HepG2 (cell line): ENCODE data around the gene DPP6. TPM values are rescaled to one million over a fixed set of nuclear protein-coding genes. Genes with fewer than 3 reads are reported as not detected.

ENCODE experiments used
- ATAC-seq: fragments of 200-7000 bp; cut with Tn5 transposase; 3 replicates; pipeline ENCODE4 v1.9.1; 2020; ENCODE audit warnings: mild to moderate bottlenecking, moderate library complexity
- BruUV-seq: library from RNA; stranded (reverse); fragments of 400-500 nt; replicated peaks from 2 replicates; lab custom pipeline; 2021; lab: Mats Ljungman, UMichigan
- CTCF ChIA-PET: fragments of 300-600 bp; formaldehyde crosslinking; extraction: SDS; loops from one replicate; lab custom pipeline; 2021; ENCODE audit warnings: low total read pairs, inconsistent platforms, low intra/inter-chr PET ratio; lab: Yijun Ruan, JAX
- POLR2A ChIA-PET: fragments of 350-600 bp; sonication (Branson Sonifier 250); formaldehyde crosslinking; loops from one replicate; lab custom pipeline; 2020; ENCODE audit warnings: antibody characterized with exemption, inconsistent platforms; lab: Yijun Ruan, JAX
- DNase-seq: peaks from one replicate; pipeline ENCODE4 v3.0.0-alpha.2; 2015; ENCODE audit warnings: low spot score
- FAIRE-seq: peaks from 3 replicates; lab custom pipeline; 2011; peaks lifted over from hg19 to GRCh38; lab: Jason Lieb, UNC
- H2AFZ ChIP-seq: one replicate; pipeline ENCODE4 v1.6.1; 2011; ENCODE audit warnings: low read length, inconsistent platforms
- H3K27ac ChIP-seq: fragments of 300-600 bp; 3 replicates; pipeline ENCODE4 v1.8.0; 2011; ENCODE audit warnings: mixed run types, mild to moderate bottlenecking, mixed read lengths, low read length, inconsistent platforms; ENCODE audit not compliant: insufficient read depth; ENCODE audit errors: extremely low read length
- H3K27me3 ChIP-seq, 2 experiments: fragments of 200-600 bp in 1 of 2; 2 replicates in 1 of 2; 3 replicates in 1 of 2; pipeline versions ENCODE4 v1.6.0 to v1.8.0; 2011; ENCODE audit warnings: low read length in 2 of 2, mild to moderate bottlenecking in 2 of 2, moderate library complexity in 2 of 2, inconsistent platforms in 1 of 2; ENCODE audit not compliant: insufficient read depth in 2 of 2, control insufficient read depth in 1 of 2
- H3K36me3 ChIP-seq, 2 experiments: fragments of 200-600 bp in 1 of 2; replicated peaks in 1 of 2; 2 replicates in 1 of 2; 3 replicates in 1 of 2; pipeline versions ENCODE4 v1.5.1 to v1.8.0; 2011; ENCODE audit warnings: low read length in 2 of 2, inconsistent platforms in 1 of 2; ENCODE audit not compliant: insufficient read depth in 2 of 2, control insufficient read depth in 1 of 2
- H3K4me1 ChIP-seq: 2 replicates; pipeline ENCODE4 v1.5.1; 2012; ENCODE audit warnings: low read length, inconsistent platforms; ENCODE audit not compliant: insufficient read depth
- H3K4me2 ChIP-seq: 2 replicates; pipeline ENCODE4 v1.6.0; 2011; ENCODE audit warnings: low read depth, low read length, inconsistent platforms
- H3K4me3 ChIP-seq, 3 experiments: fragments of 200-600 bp in 1 of 3; sonication (generic), shearing (Covaris generic) in 1 of 3; replicated peaks in 1 of 3; 2 replicates each; pipeline ENCODE4 v1.5.1; 2011 to 2016; ENCODE audit warnings: low read length in 3 of 3, inconsistent platforms in 2 of 3, low read depth in 2 of 3, mild to moderate bottlenecking in 2 of 3, control low read depth in 1 of 3, mixed read lengths in 1 of 3; ENCODE audit not compliant: insufficient read depth in 1 of 3
- H3K79me2 ChIP-seq: one replicate; pipeline ENCODE4 v1.6.1; 2011; ENCODE audit warnings: low read length, inconsistent platforms; ENCODE audit not compliant: insufficient read depth
- H3K9ac ChIP-seq: 2 replicates; pipeline ENCODE4 v1.6.0; 2011; ENCODE audit warnings: mild to moderate bottlenecking, low read depth, low read length, inconsistent platforms; ENCODE audit not compliant: insufficient read depth
- H3K9me3 ChIP-seq: 2 replicates; pipeline ENCODE4 v1.5.1; 2012; ENCODE audit warnings: mild to moderate bottlenecking, low read length
- H4K20me1 ChIP-seq: 2 replicates; pipeline ENCODE4 v1.6.0; 2011; ENCODE audit warnings: inconsistent platforms, mild to moderate bottlenecking, low read length, moderate library complexity; ENCODE audit not compliant: insufficient read depth
- HOXA9 ChIP-seq: sonication (generic); formaldehyde crosslinking; IDR thresholded peaks from 2 replicates; pipeline ENCODE4 v1.8.1; 2022; ENCODE audit warnings: missing genetic modification reagents, mild to moderate bottlenecking, moderate library complexity, borderline replicate concordance
- MEF2D ChIP-seq: sonication (generic); formaldehyde crosslinking; IDR thresholded peaks from 2 replicates; pipeline ENCODE4 v1.5.1; 2020; ENCODE audit warnings: mild to moderate bottlenecking, missing genetic modification reagents
- PAWR ChIP-seq: sonication (generic); formaldehyde crosslinking; IDR thresholded peaks from 2 replicates; pipeline ENCODE4 v1.4.0; 2020; ENCODE audit warnings: missing genetic modification reagents, mild to moderate bottlenecking, borderline replicate concordance
- RBM39 ChIP-seq: fragments of 200-400 bp; formaldehyde crosslinking; IDR thresholded peaks from one replicate; pipeline ENCODE4 v1.6.1; 2018; ENCODE audit warnings: antibody characterized with exemption, mild to moderate bottlenecking, low read depth, low read length; ENCODE audit not compliant: poor library complexity, severe bottlenecking
- TEAD2 ChIP-seq: sonication (generic); formaldehyde crosslinking; IDR thresholded peaks from 2 replicates; pipeline ENCODE4 v1.9.0; 2021; ENCODE audit warnings: missing genetic modification reagents
- USF2 ChIP-seq, 2 experiments: sonication (generic) in 1 of 2; formaldehyde crosslinking in 1 of 2; IDR thresholded peaks; 2 replicates each; pipeline versions ENCODE4 v1.5.1 to v1.6.1; 2011 to 2020; ENCODE audit warnings: borderline replicate concordance in 1 of 2, low read depth in 1 of 2, low read length in 1 of 2, mild to moderate bottlenecking in 1 of 2, missing genetic modification reagents in 1 of 2, moderate library complexity in 1 of 2
- ZBTB21 ChIP-seq: sonication (generic); formaldehyde crosslinking; IDR thresholded peaks from 2 replicates; pipeline ENCODE4 v1.4.0; 2020; ENCODE audit warnings: missing genetic modification reagents
- WGBS: methylation state at CpG from one replicate; pipeline ENCODE4 v1.1.6; 2017; ENCODE audit warnings: low lambda C conversion rate; 5-methylcytosine and 5-hydroxymethylcytosine counted together
- in situ Hi-C: cut with HindIII; loops from 2 replicates; pipeline ENCODE4 v1.10.0; 2017; ENCODE audit warnings: low pct_unique_long_range_greater_than_20kb; ENCODE audit not compliant: extremely low pct_ligation_motif_present
- intact Hi-C: fragments of 100-400 bp; cut with micrococcal nuclease; formaldehyde crosslinking; loops from one replicate; pipeline ENCODE4 v1.10.0; 2022; ENCODE audit not compliant: unreplicated experiment
- polyA plus RNA-seq, 8 experiments: library from polyadenylated mRNA; depleted of rRNA in 3 of 8; stranded (reverse) in 7 of 8; unstranded in 1 of 8; fragments of >200 nt; fragmentation: Illumina TruSeq in 4 of 8; extraction: Trizol in 4 of 8; gene quantifications; 2 replicates each; pipeline versions ENCODE4 v1.2.1 to v1.2.3, GENCODE V29; 2011 to 2016; ENCODE audit warnings: low read depth in 4 of 8, missing spikeins in 1 of 8, mixed read lengths in 1 of 8; ENCODE audit not compliant: insufficient read depth in 1 of 8
- total RNA-seq, 5 experiments: library from RNA; depleted of rRNA; stranded (reverse); fragments of >200 nt; fragmentation: Illumina TruSeq; extraction: Trizol; gene quantifications; 2 replicates each; pipeline ENCODE4 v1.2.3, GENCODE V29; 2016; ENCODE audit warnings: low read depth in 1 of 5

Gene DPP6
- total and polyA plus RNA-seq, 2 of the 13 experiments (the other 11 are each of a cell fraction or from before 2014, with no cell fraction given) = not detected

- ChIA-PET POLR2A (no interaction called here), CTCF (no interaction called here)
- no peaks in the 10 kb centered on the region for H3K36me3 ChIP-seq
- no peak for FAIRE-seq
- H2AFZ ChIP-seq = no peak overlapping the region
- no peak for DNase-seq
- BruUV-seq = no TSS peak
- H3K27me3 ChIP-seq = no peaks in the 10 kb centered on the region
- no peak overlapping the region for H3K9ac ChIP-seq
- H3K4me3 ChIP-seq = no peak overlapping the region
- ATAC-seq = no peak
- no peaks in the 10 kb centered on the region for H3K79me2 ChIP-seq
- no peaks in the 10 kb centered on the region for H3K4me1 ChIP-seq
- H4K20me1 ChIP-seq = no peaks in the 10 kb centered on the region
- no peaks in the 10 kb centered on the region for H3K9me3 ChIP-seq
- intact Hi-C loops (no loop called here), in situ Hi-C loops (no loop called here)
- TF ChIP-seq ZBTB21 (CRISPR knock-in tag) (no peak), TEAD2 (CRISPR knock-in tag) (no peak), HOXA9 (no peak), USF2 (IDR thresholded peaks at IDR 0.05; ENCODE audit: low read depth, low read length) (no peak), USF2 (CRISPR knock-in tag; IDR thresholded peaks at IDR 0.05; ENCODE audit: borderline replicate concordance) (no peak), MEF2D (CRISPR knock-in tag) (no peak), RBM39 (no peak), PAWR (CRISPR knock-in tag) (no peak)
- H3K27ac ChIP-seq = no peak overlapping the region
- no peak overlapping the region for H3K4me2 ChIP-seq
- WGBS = 37% methylated on average over 6 of the region's 9 CpGs
These were observed 378.4 kb downstream of the DPP6 start for GRCh38 chr7:154430640-154431039.
